Activated CD8-positive, alpha-beta T cell treated with anti-CD3 and anti-CD28 coated beads for 36 hours (primary cell): ENCODE results near the gene SLC50A1. TPM values are rescaled to one million over a fixed set of nuclear protein-coding genes. Genes with fewer than 3 reads are reported as not detected.
"Not testable (repeated sequence)": the region's sequence is repeated elsewhere in the genome, so short reads cannot be mapped to it uniquely, and the experiment has no call there.

Experiments
- ATAC-seq: fragments of 200-7000 bp; cut with Tn5 transposase; one replicate; pipeline ENCODE4 v1.10.0; 2021; ENCODE audit warnings: mild to moderate bottlenecking, moderate library complexity
- CTCF ChIA-PET: fragments of 350-600 bp; sonication (Branson Sonifier 250); formaldehyde crosslinking; loops from one replicate; lab custom pipeline; 2021; ENCODE audit warnings: antibody characterized with exemption; lab: Charles Lee
- POLR2A ChIA-PET: fragments of 350-600 bp; sonication (Branson Sonifier 250); formaldehyde crosslinking; loops from one replicate; lab custom pipeline; 2021; ENCODE audit warnings: antibody characterized with exemption; lab: Charles Lee
- DNase-seq: peaks from one replicate; pipeline ENCODE4 v3.0.0-alpha.2; 2020
- H3K27ac Mint-ChIP-seq: one replicate; pipeline ENCODE4 v1.8.0; 2021; ENCODE audit warnings: mild to moderate bottlenecking, mixed read lengths
- H3K27me3 Mint-ChIP-seq: one replicate; pipeline ENCODE4 v1.8.0; 2021; ENCODE audit warnings: mixed read lengths
- H3K36me3 Mint-ChIP-seq: one replicate; pipeline ENCODE4 v1.8.0; 2021; ENCODE audit warnings: low read depth, mixed read lengths
- H3K4me1 Mint-ChIP-seq: one replicate; pipeline ENCODE4 v1.8.0; 2021; ENCODE audit warnings: low read depth, mixed read lengths
- H3K4me3 Mint-ChIP-seq: one replicate; pipeline ENCODE4 v1.8.0; 2021; ENCODE audit warnings: mild to moderate bottlenecking, moderate library complexity, mixed read lengths
- H3K9me3 Mint-ChIP-seq: one replicate; pipeline ENCODE4 v1.8.0; 2021; ENCODE audit warnings: mixed read lengths
- intact Hi-C: fragments of 100-400 bp; cut with micrococcal nuclease; formaldehyde crosslinking; loops from one replicate; pipeline ENCODE4 v1.10.0; 2022
- total RNA-seq, 2 experiments: library from RNA; stranded (reverse); gene quantifications; one replicate each; pipeline ENCODE4 v1.2.3, GENCODE V29; 2021
- TF ChIP-seq, protein P1 (sequence below): fragments of 200-600 bp; IDR thresholded peaks from one replicate; pipeline ENCODE4 v1.8.0; 2022; ENCODE audit warnings: antibody characterized with exemption, mild to moderate bottlenecking

SLC50A1 gene
- total RNA-seq, 2 experiments from 2014 or later: 59.7 to 64.0 TPM

DNA sequence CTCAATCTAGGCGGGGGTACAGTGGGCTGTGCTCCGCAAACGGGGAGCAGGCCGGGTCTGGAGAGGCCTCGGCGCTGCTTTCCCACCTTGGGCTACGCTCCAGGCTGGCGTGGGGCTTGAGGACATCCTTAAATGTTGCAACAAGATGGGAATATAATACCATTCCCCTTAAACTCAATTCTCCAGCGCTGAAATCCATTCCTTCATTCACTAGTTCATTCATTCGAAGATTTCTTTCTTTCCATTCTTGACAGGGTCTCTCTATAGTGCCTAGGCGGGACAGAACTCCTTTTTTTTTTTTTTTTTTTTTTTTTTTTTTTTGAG, 4.9 kb downstream of the SLC50A1 start:
- ChIA-PET POLR2A (interaction anchor here (0.6 to 1.0 kb wide), 2 partner anchors 12 to 45 kb away, joined by 3 read pairs; no protein-coding TSS in a partner anchor), CTCF (interaction anchor here (9.3 kb wide), 1 partner anchor 34 kb away, joined by 69 read pairs; the partner anchor contains the start of genes KRTCAP2 and TRIM46)
- H3K4me1 Mint-ChIP-seq: peaks cover 27% of the 10 kb centered on the region

DNA sequence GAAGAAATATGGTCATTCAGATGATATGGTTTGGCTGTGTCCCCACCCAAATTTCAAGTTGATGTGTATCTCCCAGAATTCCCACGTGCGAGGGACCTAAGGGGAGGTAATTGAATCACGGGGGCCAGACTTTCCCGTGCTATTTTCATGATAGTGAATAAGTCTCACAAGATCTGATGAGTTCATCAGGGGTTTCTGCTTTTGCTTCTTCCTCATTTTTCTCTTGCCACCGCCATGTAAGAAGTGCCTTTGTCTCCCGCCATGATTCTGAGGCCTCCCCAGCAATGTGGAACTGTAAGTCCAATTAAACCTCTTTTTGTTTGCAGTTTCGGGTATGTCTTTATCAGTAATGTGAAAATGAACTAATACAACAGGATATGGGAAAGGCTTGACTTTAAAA, 6.1 kb downstream of the SLC50A1 start:
- ChIA-PET CTCF (interaction anchor here (1.9 to 2.2 kb wide), 3 partner anchors 26 to 50 kb away, joined by 10 to 12 read pairs (median 11); partner anchors contain the start of gene KRTCAP2), POLR2A (no interaction called here)
- intact Hi-C loops: no loop called here
- no peak for DNase-seq
- ATAC-seq: no peak
- Mint-ChIP-seq H3K27me3 (no peaks in the 10 kb centered on the region), H3K4me1 (peaks cover 26% of the 10 kb centered on the region), H3K36me3 (peaks cover 29% of the 10 kb centered on the region), H3K4me3 (no peak overlapping the region), H3K9me3 (no peaks in the 10 kb centered on the region), H3K27ac (no peak overlapping the region)
- TF ChIP-seq, protein P1, sequence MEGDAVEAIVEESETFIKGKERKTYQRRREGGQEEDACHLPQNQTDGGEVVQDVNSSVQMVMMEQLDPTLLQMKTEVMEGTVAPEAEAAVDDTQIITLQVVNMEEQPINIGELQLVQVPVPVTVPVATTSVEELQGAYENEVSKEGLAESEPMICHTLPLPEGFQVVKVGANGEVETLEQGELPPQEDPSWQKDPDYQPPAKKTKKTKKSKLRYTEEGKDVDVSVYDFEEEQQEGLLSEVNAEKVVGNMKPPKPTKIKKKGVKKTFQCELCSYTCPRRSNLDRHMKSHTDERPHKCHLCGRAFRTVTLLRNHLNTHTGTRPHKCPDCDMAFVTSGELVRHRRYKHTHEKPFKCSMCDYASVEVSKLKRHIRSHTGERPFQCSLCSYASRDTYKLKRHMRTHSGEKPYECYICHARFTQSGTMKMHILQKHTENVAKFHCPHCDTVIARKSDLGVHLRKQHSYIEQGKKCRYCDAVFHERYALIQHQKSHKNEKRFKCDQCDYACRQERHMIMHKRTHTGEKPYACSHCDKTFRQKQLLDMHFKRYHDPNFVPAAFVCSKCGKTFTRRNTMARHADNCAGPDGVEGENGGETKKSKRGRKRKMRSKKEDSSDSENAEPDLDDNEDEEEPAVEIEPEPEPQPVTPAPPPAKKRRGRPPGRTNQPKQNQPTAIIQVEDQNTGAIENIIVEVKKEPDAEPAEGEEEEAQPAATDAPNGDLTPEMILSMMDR: no peak

More for the DNA sequence above, 4.9 kb downstream of the SLC50A1 start:
- DNase-seq (no peak), ATAC-seq (no peak)
- Mint-ChIP-seq H3K4me3 (peak overlapping the region; percentile 99), H3K27me3 (no peaks in the 10 kb centered on the region), H3K9me3 (no peaks in the 10 kb centered on the region), H3K27ac (peak overlapping the region; percentile 97), H3K36me3 (peaks cover 32% of the 10 kb centered on the region)
- TF ChIP-seq, protein P1: no peak
- intact Hi-C loops: no loop called here

DNA sequence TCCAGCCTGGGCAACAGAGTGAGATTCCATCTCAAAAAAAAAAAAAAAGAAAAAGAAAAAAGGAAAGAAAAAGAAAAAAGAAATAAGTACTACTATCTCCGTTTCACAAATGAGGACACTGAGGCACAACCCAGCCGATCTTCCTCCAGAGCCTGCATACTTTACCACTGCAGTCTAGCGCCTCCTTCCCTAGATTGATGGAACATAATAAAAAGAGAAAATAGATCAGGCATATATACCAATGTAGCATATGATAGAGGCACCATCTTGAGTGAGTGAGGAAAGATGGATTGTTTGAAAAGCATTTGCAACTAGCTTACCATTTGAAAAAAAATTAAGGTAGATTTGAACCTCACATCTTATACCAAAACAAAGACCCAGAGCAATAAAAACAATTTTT, 9.8 kb downstream of the SLC50A1 start:
- H3K9me3 Mint-ChIP-seq: no peaks in the 10 kb centered on the region
- CTCF ChIA-PET: interaction anchor here (1.0 to 2.6 kb wide), 6 partner anchors 22 to 62 kb away, joined by 3 to 12 read pairs (median 7); no protein-coding TSS in a partner anchor
- DNase-seq (no peak), ATAC-seq (no peak)
- H3K36me3 Mint-ChIP-seq: no peaks in the 10 kb centered on the region
- H3K27ac Mint-ChIP-seq: no peak overlapping the region
- H3K27me3 Mint-ChIP-seq: peaks cover 7% of the 10 kb centered on the region
- TF ChIP-seq, protein P1: no peak
- peaks cover 7% of the 10 kb centered on the region for H3K4me1 Mint-ChIP-seq
- H3K4me3 Mint-ChIP-seq: no peak overlapping the region
- intact Hi-C loops: no loop called here
- POLR2A ChIA-PET: interaction anchor here (1.8 kb wide), 1 partner anchor 27 kb away, joined by 4 read pairs; the partner anchor contains the start of gene KRTCAP2

DNA sequence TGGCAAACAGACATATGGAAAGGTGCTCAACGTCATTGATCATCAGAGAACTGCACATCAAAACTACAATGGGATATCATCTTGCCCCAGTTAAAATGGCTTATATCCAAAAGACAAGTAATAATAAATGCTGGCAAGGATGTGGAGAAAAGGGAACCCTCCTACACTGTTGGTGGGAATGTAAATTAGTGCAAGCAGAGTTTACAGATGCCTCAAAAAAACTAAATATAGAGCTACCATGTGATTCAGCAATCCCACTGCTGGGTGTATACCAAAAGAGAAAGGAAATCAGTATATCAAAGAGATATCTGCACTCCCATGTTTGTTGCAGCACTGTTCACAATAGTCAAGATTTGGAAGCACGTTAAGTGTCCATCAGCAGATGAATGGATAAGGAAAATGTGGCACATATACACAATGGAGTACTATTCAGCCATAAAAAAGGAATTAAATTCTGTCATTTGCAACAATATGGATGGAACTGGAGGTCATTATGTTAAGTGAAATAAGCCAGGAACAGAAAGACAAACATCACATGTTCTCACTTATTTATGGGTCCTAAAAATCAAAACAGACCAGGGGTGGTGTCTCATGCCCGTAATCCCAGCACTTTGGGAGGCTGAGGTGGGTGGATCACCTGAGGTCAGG, 20.5 kb downstream of the SLC50A1 start:
- POLR2A ChIA-PET, intact Hi-C loops, H3K27ac Mint-ChIP-seq, ATAC-seq, H3K4me3 Mint-ChIP-seq, H3K9me3 Mint-ChIP-seq, DNase-seq, H3K36me3 Mint-ChIP-seq, H3K4me1 Mint-ChIP-seq, H3K27me3 Mint-ChIP-seq: not testable (repeated sequence)
- CTCF ChIA-PET: interaction anchor here (1.2 kb wide), 1 partner anchor 65 kb away, joined by 3 read pairs; no protein-coding TSS in a partner anchor

DNA sequence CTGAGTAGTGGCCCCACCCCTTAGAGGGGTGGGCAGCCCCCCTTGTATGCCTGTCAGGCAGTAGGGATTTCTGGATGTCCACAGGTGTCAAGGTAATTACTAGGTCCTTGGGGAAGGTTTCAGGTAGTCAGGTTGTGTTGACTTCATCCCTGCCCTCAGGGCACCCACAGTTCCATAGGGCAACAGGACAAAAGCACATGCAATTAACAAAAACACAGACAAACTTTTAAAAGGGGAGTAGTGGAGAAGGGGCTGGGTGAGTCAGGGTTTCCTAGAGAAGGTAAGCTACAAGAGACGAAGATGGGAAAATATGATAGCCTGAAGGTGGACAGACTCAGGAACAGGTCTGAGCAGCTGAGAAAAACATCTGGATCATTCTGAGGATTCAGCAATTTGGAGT, 23.3 kb downstream of the SLC50A1 start:
- no peak for DNase-seq
- Mint-ChIP-seq H3K27ac (no peak overlapping the region), H3K36me3 (no peaks in the 10 kb centered on the region), H3K4me1 (no peaks in the 10 kb centered on the region), H3K27me3 (peaks cover 2% of the 10 kb centered on the region), H3K9me3 (no peaks in the 10 kb centered on the region), H3K4me3 (no peak overlapping the region)
- no peak for ATAC-seq
- ChIA-PET POLR2A (interaction anchor here (0.6 kb wide), 1 partner anchor 64 kb away, joined by 4 read pairs; no protein-coding TSS in a partner anchor), CTCF (interaction anchor here (0.9 kb wide), 1 partner anchor 68 kb away, joined by 4 read pairs; no protein-coding TSS in a partner anchor)
- intact Hi-C loops: no loop called here
- TF ChIP-seq, protein P1: no peak
